Retina (tissue), 1 donor: ENCODE measurements around the gene PSMF1.
"Not testable (repeated sequence)": the region's sequence is repeated elsewhere in the genome, so short reads cannot be mapped to it uniquely, and the experiment has no call there.

ENCODE experiments used
- DNase-seq: peaks from one replicate; pipeline ENCODE4 v3.0.0-alpha.2; 2016

Gene PSMF1

DNA sequence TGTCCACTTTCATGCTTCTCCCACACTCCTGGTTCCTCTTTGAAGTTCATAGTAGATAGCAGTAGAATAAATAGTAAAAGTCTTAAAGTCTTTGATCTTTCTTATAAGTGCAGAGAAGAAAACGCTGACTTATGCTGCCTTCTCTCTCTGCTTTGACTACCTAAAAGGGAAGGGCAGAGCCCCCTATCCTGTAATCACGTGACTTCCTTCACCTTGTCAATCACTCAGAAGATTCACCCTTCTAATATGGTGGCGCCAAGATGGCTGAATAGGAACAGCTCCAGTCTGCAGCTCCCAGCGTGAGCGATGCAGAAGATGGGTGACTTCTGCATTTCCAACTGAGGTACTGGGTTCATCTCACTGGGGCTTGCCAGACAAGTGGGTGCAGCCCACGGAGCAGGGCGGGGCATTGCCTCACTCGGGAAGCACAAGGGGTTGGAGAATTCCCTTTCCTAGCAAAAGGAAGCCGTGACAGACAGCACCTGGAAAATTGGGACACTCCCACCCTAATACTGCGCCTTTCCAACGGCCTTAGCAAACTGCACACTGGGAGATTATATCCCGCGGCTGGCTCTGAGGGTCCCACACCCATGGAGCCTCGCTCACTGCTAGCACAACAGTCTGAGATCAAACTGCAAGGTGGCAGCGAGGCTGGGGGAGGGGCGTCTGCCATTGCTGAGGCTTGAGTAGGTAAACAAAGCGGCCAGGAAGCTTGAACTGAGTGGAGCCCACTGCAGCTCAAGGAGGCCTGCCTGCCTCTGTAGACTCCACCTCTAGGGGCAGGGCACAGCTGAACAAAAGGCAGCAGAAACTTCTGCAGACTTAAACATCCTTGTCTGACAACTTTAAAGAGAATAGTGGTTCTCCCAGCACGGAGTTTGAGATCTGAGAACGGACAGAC is 98.4 kb downstream of the PSMF1 start:
- DNase-seq: not testable (repeated sequence)
